K562 (cell line): Measurements from ENCODE around the gene ACRBP.

Source experiments
- CTCF ChIP-seq, 3 experiments: IDR thresholded peaks in 2 of 3; conservative IDR thresholded peaks in 1 of 3; 2 replicates each; pipeline ENCODE4 v1.5.1; 2011 to 2012; ENCODE audit warnings: low read length in 3 of 3, mild to moderate bottlenecking in 3 of 3, control low read depth in 2 of 3, improper control_type of control experiment in 1 of 3, inconsistent platforms in 1 of 3, low read depth in 1 of 3, mixed read lengths in 1 of 3, moderate library complexity in 1 of 3; ENCODE audit not compliant: insufficient read depth in 2 of 3
- KLF16 ChIP-seq: IDR thresholded peaks from 2 replicates; pipeline ENCODE4 v1.6.1; 2016; ENCODE audit warnings: antibody characterized with exemption
- MAX ChIP-seq: sonication (generic); formaldehyde crosslinking; IDR thresholded peaks from 2 replicates; pipeline ENCODE4 v1.9.0; 2022; ENCODE audit warnings: mild to moderate bottlenecking, missing genetic modification reagents
- MLX ChIP-seq, 2 experiments: fragments of 450-650 bp in 1 of 2; sonication (generic) in 1 of 2; formaldehyde crosslinking; conservative IDR thresholded peaks; 2 replicates each; pipeline versions ENCODE4 v1.4.0 to v1.8.1; 2020 to 2022; ENCODE audit warnings: mild to moderate bottlenecking in 1 of 2, missing genetic modification reagents in 1 of 2
- RFX5 ChIP-seq: IDR thresholded peaks from 2 replicates; pipeline ENCODE4 v1.6.1; 2011; ENCODE audit warnings: low read depth, mild to moderate bottlenecking, improper control_type of control experiment, low read length
- ZNF140 ChIP-seq: fragments of 250-450 bp; sonication (Bioruptor Pico); IDR thresholded peaks from 2 replicates; pipeline ENCODE4 v1.8.0; 2021; ENCODE audit warnings: moderate library complexity, mild to moderate bottlenecking, inconsistent platforms
- ZNF589 ChIP-seq: fragments of 200-800 bp; sonication (Bioruptor generic); IDR thresholded peaks from 2 replicates; pipeline ENCODE4 v1.6.1; 2016; ENCODE audit warnings: low read depth, missing genetic modification characterization, missing compliant biosample characterization

GRCh38 chr12:6662906-6663742 lies 15.9 kb upstream of the ACRBP start, which contains the start of gene ING4:
- TF ChIP-seq KLF16 (no peak), MAX (CRISPR knock-in tag) (peak; percentile 34; the same call in 1 of the 2 replicates), MLX (CRISPR knock-in tag; conservative IDR thresholded peaks at IDR 0.05) (no peak), CTCF (IDR thresholded peaks at IDR 0.05 in 2 of 3, conservative IDR thresholded peaks at IDR 0.05 in 1 of 3; ENCODE audit: insufficient read depth in 2 of 3, low read depth in 1 of 3, low read length in 3 of 3) (no peak), ZNF140 (CRISPR knock-in tag) (no peak), RFX5 (peak; percentile 65; the same call in 1 of the 2 replicates), ZNF589 (CRISPR knock-in tag) (no peak)
